NCI-H526 (cell line): Measurements from ENCODE around the gene PNN.
"Not testable (repeated sequence)": the region's sequence is repeated elsewhere in the genome, so short reads cannot be mapped to it uniquely, and the experiment has no call there.

Source experiments
- DNase-seq, 2 experiments: peaks; one replicate each; lab custom pipeline; 2025; lab: John Stamatoyannopoulos, UW

The PNN gene

DNA sequence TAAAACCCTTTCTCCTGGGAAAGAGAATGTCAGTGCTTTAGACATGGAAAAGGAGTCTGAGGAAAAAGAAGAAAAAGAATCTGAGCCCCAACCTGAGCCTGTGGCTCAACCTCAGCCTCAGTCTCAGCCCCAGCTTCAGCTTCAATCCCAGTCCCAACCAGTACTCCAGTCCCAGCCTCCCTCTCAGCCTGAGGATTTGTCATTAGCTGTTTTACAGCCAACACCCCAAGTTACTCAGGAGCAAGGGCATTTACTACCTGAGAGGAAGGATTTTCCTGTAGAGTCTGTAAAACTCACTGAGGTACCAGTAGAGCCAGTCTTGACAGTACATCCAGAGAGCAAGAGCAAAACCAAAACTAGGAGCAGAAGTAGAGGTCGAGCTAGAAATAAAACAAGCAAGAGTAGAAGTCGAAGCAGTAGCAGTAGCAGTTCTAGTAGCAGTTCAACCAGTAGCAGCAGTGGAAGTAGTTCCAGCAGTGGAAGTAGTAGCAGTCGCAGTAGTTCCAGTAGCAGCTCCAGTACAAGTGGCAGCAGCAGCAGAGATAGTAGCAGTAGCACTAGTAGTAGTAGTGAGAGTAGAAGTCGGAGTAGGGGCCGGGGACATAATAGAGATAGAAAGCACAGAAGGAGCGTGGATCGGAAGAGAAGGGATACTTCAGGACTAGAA lies 6.1 kb downstream of the PNN start:
- DNase-seq, result no peak

DNA sequence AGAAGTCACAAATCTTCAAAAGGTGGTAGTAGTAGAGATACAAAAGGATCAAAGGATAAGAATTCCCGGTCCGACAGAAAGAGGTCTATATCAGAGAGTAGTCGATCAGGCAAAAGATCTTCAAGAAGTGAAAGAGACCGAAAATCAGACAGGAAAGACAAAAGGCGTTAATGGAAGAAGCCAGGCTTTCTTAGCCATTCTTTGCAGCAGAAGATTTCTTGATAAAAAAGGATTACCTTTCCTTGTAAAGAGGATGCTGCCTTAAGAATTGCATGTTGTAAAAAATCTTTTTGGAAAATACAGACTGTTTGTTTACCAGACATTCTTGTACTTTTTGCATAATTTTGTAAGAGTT lies 6.6 kb downstream of the PNN start:
- no peak for DNase-seq

DNA sequence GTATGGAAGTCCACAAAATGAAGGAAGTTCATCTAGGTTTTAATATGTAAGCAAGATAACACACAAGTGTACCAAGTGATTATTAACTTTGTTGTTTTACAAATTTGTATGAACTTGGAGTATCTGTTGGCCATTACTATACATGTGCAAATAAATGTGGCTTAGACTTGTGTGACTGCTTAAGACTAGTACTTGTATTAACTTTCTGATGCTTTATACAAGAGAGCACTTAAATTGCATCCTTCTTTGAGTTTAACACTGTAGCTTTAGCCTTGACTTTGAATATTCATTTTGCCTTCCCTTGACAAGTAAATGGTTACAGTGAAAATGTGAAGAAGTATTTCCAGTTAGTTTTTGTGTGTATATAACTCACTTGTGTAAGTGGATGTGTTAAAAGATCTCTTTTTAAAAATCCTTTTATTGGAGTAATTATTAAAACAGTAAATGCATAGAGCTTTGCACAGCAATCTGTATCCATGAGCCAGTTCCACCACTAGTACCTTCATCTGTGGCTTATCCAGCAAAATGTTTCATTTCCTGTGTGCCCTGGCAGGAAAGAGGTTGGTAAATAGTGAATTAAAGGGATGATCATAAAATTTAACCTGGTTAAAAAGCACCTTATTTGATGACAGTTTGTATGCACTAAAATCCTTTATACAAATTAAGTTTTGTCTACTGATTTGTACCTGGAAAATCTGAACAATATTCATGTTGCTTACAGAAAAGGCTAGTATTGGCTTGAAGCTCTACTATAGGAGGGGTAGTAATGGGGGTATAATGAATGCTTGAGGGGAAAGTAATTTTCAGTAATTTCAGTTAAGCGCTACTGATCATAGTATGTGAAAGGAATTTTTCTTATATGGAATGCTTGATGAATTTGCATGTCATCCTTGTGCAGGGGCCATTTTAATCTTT lies 8.0 kb downstream of the PNN start:
- DNase-seq, result no peak

DNA sequence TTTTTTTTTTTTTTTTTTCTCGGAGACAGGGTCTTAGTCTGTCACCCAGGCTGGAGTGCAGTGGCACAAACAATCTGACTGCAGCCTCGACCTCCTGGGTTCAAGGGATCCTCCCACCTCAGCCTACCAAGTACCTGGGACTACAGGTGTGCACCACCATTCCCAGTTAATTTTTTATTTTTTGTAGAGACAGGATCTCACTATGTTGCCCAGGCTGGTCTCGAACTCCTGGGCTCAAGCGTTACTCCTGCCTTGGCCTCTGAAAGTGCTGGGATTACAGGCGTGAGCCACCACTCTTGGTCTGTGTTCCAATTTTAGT lies 8.6 kb downstream of the PNN start:
- not testable (repeated sequence) for DNase-seq

DNA sequence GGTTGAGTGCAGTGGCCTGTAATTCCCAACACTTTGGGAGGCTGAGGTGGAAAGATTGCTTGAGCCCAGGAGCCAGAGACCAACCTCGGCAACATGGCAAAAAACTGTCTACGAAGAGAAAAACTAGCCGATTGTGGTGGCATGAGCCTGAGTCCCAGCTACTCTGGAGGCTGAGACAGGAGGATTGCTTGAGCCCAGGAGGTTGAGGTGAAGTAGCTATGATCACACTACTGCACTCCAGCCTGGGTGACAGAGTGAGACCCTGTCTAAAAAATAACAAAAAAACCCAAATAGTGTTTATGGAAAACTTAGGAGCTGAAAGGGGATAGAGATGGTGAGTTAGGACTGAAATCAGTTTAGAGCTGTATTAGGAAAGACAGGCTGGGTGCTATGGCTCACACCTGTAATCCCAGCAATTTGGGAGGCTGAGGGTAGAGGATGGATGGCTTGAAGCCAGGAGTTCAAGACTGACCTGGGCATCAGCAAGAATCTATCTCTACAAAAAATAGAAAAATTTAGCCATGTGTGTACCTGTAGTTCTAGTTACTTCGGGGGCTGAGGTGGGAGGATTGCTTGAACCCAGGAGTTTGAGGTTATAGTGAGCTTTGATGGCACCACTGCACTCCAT lies 9.7 kb downstream of the PNN start:
- no peak for DNase-seq

DNA sequence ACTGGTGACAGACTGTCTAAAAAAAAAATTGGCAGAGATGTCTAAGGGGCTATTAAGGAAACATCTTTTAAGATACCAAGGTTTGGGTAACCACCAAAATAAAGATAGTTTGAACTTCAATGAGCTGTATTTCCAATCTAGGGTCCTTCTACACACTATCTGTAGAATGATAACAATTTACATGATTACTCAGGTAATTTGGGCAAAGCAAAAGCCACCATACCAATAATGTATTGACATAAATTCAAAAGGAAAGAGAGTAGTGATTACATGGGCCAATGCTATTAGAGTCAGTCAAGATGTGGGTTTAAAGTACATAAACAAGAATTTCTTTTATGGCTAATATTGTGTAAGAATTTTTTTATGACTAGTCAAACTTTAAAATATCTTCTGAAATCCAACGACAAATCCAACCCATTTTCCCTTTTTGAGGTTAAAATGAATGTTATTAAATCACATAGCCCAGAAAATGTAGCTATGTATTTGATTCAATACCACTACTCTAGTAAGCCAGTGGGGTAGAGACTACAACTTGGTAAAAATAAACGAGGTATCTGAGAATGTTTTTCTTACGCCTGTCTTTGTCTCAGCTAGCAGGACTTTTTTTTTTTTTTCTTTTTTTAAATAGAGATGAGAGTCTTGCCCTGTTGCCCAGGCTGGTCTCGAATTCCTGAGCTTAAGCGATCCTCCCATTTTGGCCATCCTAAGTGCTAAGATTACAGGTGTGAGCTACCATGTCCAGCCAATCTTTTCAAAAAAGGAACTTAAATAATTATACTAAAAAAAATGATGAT lies 10.4 kb downstream of the PNN start:
- no peak for DNase-seq

DNA sequence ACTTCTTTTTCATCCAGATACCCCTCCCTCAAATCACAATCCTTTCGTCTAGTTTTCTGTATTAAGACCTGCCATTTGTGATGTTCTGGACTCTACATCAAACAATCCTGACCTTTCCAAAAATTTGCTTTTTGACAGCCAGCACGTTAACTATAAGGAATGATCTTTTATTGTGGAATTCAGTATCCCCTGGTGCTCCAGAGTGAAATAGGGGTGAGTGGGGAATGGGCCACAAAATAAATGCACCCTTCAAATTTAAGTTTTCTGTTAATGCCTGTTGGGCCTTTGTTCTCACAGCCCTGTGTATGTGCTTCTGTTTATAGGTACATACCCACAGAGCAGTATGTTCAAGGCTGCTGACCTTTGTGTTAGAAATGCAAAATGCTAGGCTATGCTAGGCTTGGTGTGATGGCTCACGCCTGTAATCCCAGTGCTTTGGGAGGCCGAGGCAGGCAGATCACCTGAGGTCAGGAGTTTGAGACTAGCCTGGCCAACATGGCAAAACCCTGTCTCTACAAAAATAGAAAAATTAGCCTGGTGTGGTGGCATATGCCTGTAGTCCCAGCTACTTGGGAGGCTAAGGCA lies 12.0 kb downstream of the PNN start:
- DNase-seq, result no peak

DNA sequence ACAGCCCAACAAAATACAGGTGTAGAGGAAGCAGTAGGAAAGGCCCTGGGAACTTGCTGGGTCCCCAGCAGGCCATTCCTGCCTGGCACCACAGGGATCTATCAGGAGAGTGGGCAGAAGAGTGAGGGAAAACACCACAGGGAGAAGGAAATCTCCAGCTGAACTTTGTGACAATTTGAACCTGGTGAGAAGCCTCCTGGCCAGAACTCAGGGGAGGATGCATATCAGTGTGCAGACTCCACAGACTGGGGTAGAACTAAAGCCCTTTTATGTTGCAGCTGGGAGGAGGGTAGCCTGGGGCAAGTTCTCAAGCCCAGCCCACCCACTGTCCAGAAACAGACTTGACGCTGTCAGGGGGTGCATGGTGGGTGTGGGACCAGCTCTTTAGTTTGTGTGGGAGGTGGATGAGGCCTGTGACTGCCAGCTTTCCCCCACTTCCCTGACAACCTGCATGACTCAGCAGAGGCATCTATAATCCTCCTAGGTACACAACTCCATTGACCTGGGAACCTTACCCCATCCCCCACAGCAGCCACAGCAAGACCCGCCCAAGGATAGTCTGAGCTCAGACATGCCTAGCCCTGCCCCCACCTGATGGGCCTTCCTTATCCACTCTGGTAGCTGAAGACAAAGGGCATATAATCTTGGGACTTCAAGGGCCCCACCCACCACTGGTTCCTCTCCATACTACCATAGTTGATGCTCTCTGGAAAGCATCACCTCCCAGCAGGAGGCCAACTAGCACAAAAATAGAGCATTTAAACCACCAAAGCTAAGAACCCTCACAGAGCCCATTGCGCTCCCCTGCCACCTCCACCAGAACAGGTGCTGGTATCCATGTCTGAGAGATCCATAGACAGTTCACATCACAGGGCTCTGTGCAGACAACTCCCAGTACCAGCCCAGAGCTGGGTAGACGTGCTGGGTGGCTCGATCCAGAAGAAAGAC lies 28.9 kb downstream of the PNN start:
- DNase-seq, result no peak

DNA sequence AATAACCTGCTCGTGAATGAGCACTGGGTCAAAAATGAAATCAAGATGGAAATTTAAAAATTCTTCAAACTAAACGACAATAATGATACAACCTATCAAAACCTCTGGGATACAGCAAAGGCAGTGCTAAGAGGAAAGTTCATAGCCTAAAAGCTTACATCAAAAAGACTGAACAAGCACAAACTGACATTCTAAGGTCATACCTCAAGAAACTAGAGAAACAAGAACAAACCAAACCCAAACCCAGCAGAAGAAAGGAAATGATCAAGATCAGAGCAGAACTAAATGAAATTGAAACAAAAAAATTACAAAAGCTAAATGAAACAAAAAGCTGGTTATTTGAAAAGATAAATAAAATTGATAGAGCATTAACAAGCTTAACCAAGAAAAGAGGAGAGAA lies 32.4 kb downstream of the PNN start:
- not testable (repeated sequence) for DNase-seq

DNA sequence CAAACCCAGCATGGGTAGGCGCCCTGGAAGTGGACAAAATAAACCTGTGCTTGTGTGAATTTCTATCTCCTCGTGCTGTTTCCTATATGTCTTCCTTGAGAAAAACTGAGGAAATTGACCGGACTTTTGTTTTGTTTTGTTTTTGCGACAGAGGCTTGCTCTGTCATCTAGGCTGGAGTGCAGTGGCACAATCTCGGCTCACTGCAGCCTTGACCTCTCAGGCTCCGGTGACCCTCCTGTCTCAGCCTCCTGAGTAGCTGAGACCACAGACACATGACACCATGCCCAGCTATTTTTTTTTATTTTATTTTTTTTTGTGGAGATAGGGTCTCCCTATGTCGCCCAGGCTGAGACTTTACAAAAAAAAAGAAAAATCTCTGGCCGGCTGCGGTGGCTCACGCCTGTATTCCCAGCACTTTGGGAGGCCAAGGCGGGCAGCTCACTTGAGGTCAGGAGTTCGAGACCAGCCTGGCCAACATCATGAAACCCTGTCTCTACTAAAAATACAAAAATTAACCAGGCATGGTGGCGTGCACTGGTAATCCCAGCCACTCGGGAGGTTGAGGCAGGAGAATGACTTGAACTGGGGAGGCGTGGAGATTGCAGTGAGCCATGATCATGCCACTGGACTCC lies 36.2 kb downstream of the PNN start:
- no peak for DNase-seq

DNA sequence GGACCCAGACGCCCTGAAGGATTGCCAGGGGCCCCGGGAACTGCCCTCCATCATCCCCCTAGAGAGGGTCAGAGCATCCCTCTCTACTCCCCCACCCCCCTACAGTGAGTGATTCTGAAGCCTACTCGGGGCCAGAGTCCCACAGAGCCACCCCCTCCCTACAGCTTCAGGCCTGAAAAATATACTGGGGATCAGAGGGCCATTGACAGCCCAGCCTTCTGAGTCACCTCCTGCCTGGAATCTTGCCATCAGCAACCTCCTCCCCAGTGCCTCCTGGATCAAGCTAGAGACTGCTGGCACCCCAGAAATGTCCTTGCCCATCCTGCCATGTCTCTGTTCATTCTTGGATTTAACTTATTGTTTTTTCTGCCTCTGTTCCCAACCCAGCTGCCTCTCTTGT lies 37.0 kb downstream of the PNN start:
- no peak for DNase-seq

DNA sequence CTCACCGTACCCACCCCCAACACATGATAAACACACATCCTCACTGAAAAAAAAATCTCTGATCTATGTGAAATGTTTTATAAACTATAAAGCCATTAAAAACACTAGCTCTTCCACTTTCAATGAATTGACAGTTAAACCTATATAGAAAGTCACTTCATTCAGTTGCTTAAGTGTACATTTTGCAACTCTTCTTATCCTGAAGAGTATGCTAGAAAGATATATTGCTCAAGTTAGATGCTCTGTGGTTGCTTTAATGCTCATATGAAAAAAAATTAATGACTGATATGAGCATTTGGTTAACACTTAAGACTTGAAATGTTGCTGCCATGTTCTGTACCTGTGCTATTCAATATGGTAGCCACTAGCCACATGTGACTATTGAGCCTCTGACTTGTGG lies 37.6 kb downstream of the PNN start:
- DNase-seq, result no peak

DNA sequence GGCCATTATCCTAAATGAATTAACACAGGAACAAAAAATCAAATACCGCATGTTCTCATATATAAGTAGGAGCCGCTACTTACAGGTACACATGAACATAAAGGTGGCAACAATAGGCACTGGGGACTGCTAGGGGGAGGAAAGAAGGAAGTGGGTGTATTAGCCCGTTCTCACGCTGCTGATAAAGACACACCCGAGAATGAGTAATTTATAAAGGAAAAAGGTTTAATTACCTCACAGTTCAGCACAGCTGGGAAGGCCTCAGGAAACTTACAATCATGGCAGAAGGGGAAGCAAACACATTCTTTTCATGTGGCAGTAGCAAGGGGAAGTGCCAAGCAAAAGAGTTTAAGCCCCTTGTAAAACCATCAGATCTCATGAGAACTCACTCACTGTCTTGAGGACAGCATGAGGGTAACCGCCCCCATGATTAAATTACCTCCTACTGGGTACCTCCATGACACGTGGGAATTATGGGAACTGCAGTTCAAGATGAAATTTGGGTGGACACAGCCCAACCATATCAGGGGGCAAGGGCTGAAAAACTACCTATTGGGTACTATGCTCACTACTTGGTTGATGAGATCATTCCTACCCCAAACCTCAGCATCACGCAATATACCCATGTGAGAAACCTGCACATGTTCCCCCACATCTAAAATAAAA lies 42.3 kb downstream of the PNN start:
- DNase-seq, result no peak

DNA sequence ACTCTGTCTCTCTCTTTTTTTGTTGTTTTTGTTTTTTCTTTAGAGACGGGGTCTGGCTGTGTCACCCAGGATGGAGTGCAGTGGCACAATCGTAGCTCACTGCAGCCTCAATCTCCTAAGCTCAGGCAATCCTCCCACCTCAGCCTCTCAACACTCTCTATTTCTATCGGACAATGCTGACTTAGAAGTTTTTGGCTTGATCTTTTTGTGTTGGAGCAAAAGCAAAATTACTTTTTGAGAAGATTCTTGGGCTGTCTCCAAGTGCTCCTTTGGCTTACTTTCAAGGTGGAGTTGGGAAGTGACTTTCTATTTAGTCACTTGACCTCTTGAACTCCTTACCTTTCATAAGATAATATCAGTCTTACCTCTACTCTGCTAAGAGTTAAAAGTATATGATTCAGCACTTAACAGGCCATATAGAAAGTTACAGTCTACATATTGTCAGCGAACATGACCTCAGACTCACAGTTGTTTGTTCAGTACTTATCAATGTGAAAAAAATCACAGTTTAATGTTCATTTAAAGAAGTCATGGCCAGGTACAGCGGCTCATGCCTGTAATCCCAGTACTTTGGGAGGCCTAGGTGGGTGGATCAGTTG lies 43.2 kb downstream of the PNN start:
- no peak for DNase-seq

DNA sequence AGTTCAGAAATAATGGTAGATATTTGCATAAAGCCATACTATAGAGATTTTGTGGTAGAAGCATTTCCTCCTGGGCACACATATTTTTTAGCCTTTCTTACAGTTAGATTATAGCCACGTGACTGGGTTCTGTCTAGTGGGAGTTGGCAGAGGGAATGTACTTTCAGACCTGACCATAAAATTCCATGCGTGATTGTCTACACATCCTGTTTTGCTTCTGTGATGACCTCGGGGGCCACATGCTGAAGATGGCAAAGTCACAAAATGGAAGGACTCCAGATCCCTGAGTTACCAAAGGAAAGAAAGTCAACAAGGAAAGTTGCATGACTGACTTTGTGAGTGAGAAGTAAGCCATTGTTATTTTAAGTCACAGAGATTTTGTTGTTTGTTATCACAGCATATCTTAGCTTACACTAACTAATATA lies 44.0 kb downstream of the PNN start:
- no peak for DNase-seq

DNA sequence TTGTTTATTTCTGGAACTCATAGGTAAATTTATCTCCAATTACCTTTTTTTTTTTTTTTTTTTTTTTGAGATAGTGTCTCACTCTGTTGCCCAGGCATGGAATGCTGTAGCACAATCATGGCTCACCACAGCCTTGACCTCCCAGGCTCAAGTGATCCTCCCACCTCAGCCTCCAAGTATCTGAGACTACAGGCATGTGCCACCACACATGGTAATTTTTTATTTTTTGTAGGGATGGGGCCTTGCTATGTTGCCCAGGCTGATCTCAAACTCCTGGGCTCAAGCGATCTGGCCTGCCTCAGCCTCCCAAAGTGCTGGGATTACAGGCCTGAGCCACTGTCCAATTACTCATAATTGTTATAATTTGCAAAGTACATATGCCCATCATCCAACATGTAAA lies 45.4 kb downstream of the PNN start:
- DNase-seq, result not testable (repeated sequence)

DNA sequence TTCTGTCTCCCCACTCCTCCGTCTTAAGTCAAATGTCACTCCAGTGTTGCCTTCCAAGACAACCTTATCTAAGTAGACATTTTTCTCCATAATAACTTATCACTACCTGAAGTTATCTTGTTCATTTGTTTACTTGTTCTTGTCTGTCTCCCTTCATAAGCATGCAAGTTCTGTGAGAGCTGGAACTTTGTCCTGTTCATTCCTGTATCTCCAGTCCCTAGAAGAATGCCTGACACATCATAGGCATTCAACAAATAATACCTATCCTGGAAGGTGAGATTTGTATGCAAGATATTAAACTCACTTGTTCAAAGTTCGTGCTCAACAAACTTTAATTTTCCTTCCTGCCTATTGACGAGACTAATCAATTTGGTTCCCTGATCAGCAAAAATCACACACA lies 53.0 kb downstream of the PNN start:
- no peak for DNase-seq

DNA sequence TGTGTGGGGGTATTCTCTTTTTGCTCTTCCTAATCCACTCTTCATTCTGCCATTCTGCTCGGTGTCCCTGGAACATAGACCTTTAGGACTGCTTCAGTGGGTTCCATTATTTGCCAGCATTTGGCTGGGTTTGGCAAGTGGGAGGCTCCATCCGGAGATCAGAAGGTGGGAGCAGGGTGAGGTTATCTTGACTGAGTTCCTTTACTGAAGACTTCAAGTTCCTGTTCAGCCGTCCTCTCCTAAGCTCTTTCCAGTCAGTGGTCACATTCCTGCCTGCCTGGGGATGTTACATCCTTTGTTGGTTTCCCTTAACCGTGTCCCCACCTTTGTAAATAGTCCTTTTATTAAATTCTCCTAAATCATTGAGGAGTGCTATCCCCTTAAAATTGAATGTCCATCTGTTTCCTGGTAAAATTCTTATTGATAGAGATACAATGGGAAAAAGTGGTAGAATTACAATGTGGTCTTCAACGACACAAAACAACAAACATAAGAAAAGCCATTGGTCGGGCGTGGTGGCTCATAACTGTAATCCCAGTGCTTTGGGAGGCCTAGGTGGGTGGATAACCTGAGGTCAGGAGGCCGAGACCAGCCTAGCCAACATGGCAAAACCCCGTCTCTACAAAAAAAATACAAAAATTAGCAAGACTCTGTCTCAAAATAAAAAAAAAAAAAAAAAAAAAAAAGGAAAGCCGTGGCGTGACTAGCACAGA lies 53.6 kb downstream of the PNN start:
- DNase-seq, result no peak

DNA sequence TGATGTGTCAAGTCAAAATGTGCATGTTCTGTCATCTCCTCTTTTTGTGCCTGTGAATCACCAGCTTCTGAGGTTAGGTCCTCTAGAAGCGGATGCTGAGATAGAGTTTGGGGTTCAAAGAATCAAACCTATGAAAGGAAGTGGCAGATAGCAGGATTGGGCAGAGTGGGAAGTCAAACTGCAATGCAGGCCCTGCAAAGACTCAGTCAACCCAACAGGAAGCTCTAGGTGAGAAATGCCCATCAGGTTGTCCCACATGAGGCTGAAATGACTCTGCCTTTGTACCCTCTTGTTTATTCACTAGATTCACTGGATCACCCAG lies 54.1 kb downstream of the PNN start:
- no peak for DNase-seq
